GM18519 (cell line): ENCODE data around the gene GRK1.
"Not testable (repeated sequence)": the region's sequence is repeated elsewhere in the genome, so short reads cannot be mapped to it uniquely, and the experiment has no call there.

ENCODE experiments used
- ATAC-seq: cut with Tn5 transposase; IDR thresholded peaks from one replicate; pipeline ENCODE4 v1.9.1; 2021; ENCODE audit warnings: mild to moderate bottlenecking, moderate library complexity; ENCODE audit not compliant: unreplicated experiment, low FRiP score

Gene GRK1

GRCh38 chr13:113739527-113740285 lies 72.7 kb downstream of the GRK1 start:
- no peak for ATAC-seq

GRCh38 chr13:113740286-113740556 lies 73.2 kb downstream of the GRK1 start:
- no peak for ATAC-seq

- no peak for ATAC-seq
Measured at GRCh38 chr13:113740661-113741060, 73.6 kb downstream of the GRK1 start.

GRCh38 chr13:113741191-113741668 lies 74.2 kb downstream of the GRK1 start:
- ATAC-seq: no peak

DNA sequence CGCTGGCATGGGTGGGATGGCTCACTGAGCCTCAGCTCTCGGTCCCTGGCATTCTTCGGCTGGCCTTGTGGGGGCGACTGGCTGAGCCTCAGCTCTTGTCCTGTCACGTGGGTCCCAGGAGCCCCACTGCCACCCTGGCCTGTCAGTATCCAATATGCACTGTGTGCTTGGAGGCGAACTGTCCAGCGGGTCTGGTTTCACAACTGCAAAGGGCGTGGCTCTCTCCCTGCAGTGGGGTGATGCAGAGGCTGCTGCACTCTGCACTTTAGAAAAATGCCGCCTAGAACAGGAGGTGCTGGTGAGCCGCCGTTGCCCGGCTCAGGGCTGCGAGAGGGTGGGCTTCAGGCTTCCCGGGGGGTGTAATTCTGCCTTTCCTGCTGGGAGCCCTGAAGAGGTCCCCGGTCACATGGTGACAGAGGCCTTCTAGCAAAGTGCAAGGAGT lies 75.0 kb downstream of the GRK1 start:
- no peak for ATAC-seq

DNA sequence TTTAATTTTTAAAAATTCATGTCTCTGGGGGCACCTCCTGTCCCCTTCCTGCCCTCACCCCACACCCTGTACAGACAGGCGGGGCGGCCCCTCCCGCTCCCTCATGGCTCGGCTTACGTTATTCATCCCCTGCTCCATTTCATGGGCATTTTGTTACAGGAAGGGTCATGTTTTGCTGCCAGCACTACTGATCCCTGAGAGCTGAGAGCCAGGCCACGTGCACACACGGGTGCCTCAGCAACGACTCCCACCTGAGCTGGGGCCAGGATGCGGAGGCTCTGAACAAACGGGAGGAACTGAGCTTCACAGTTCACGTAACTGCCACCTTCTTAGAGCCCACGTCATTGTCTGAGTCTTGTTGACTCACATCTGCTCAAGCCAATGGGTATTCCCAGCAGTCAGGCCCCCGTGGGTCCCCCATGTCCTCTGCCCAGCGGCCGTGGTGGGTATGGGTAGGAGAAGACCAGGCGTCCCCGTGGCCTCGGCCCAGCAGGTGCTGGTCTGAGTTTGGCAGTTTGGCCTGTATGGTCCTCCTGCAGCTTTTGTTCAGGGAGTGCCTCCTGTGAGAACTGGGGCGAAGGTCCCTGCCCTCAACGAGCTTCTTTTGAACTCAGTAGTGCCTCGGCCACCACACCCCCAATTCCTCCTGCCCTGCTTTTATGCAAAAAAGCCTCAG lies 75.6 kb downstream of the GRK1 start:
- ATAC-seq: no peak

DNA sequence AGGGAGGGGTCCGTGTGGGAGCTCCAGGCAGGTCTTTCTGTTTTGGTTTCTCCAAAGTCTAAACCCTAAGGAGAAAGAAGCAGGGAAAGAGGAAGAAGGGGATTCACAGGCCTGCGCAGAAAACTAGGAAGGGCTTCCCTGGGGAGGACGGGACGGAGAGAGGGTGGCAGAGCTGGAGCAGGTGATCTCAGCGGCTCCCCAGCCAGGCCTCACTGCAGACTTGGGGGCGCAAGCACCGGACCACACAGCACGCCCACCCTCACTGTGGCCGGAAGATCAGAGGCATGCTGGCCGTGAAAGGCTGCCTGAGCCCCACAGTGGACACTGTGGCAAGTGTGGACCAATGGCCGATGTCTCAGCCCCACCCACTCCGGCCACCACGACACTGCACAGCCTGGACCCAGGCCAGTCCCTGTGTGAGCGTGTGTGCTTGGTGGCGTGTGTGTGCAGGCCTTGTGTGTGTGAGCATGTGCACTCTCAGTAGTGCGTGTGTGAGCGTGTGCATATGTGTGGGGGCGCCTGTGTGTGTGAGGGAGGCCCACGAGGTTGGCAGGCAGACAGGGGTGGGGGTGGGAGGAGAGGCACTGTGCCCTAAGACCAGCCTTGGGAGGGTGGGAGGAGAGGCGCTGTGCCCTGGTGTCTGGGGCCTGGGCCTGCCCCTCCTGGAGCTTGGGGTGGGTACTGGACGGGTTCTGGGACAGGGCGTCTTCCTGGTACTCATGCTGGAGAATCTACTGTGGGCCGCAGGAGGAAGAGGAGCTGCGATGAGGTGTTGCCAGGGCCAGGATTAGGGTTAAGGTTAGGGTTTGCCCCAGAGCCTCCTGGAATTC lies 76.6 kb downstream of the GRK1 start:
- no peak for ATAC-seq

- no peak for ATAC-seq
Measured at GRCh38 chr13:113744197-113745000, 77.4 kb downstream of the GRK1 start.

DNA sequence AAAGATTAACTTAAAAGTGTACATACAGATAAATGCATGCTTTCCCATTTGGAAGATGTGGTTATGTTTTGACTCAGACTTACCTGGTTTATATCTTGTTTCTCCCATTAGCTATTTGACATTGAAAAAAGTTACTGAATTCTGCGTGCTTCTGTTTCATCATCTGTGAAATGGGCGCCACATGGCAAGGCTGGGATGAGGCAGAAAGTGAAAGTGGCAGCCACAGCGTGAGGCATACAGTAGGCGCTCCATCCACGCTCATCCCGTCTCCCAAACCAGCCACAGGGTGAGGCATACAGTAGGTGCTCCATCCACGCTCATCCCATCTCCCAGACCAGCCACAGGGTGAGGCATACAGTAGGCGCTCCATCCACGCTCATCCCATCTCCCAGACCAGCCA lies 78.0 kb downstream of the GRK1 start:
- ATAC-seq: no peak

DNA sequence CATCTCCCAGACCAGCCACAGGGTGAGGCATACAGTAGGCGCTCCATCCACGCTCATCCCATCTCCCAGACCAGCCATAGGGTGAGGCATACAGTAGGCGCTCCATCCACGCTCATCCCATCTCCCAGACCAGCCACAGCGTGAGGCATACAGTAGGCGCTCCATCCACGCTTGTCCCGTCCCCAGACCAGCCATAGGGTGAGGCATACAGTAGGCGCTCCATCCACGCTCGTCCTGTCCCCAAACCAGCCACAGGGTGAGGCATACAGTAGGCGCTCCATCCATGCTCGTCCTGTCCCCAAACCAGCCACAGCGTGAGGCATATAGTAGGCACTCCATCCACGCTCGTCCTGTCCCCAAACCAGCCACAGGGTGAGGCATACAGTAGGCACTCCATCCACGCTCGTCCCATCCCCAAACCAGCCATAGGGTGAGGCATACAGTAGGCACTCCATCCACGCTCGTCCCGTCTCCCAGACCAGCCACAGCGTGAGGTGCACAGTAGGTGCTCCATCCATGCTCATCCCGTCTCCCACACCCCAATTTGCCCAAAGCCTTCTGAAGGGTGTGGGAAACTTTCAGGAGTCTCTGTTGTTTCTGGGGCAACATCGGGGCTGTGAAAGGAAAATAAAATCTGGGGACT lies 78.6 kb downstream of the GRK1 start:
- not testable (repeated sequence) for ATAC-seq

DNA sequence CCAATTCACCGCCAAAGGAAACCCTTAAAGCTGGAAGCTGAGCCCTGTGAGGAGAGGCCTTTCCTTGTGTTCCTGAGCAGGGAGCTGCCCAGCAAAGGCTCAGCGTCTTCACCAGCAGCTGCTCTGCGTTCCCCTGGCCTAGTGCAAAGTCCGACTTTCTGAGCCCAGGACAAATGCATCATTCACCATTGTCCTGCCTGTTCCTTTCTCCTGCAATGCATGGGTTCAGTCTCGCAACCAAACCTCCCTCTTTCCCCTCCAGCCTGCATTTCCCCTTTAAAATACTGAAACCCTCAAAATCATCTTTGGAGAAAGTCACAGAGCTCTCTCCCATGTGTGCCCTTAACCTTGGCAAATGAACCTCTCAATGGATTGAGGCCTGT lies 79.1 kb downstream of the GRK1 start:
- no peak for ATAC-seq

DNA sequence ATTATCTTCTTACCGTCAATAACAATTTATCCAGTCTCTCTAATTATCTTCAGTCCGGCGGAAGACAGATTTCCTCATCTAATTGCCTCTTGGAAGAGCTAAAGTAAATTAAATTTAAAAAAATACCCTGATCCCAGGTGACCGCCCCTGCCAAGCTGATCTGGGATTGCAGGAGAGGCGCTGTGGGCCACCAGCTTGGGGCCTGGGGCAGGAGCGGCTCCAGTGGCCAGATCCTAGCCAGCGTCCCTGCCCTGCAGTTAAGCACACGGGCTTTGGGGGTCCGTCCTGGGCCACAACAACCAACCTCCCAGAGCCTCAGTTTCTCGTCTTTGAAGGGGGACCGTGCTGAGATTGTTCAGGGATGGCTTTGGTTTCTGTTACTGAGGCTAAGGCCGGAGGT lies 79.7 kb downstream of the GRK1 start:
- no peak for ATAC-seq

GRCh38 chr13:113747291-113747833 lies 80.3 kb downstream of the GRK1 start:
- ATAC-seq: no peak

GRCh38 chr13:113748101-113748861 lies 81.3 kb downstream of the GRK1 start:
- no peak for ATAC-seq

DNA sequence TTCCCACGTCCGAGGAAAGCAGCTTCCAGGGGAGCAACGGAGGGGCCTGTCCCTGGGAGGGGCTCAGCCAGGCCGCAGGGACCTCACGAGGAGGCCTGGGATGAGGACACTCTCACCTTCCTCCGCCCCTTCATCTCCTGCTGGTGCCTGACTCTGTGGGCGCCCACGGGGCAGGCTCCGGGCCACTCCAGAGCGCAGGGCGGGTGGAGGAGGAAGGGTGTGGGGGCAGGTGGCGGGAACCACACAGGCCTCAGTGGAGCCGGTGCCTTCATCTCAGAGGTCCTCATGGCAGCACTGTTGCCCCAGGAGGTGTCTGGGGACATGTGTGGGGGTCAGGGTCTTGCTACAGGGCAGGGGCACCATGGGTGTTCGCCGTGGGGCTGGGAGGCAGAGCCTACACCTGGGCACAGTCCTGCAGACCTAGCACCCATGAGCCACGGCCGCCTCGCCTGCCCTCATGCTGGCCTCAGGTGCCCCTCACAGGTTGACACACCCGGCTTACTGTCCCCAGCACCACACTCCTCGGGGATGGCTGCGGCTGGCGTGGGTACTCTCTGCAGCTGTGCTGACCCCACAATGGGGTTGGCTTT lies 81.9 kb downstream of the GRK1 start:
- no peak for ATAC-seq

DNA sequence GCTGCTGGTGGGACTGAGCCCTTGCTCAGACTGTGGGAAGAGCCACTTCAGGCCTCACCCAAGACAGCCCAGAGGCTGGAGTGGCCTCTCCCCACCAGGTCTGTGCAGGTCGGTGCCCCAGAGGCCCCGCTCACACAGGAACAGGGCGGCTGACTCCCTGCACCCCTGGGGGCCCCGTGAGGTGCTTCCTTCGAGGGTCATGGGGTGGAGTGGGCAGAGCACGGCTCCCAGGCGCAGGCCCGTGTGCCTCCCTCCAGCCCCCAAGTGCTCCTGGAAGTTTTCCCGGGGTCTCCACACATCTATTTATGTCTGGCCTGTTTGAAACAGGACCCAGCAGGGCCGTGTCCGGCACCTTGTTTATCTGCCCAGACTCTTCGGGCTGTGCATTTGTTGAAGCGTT lies 82.5 kb downstream of the GRK1 start:
- no peak for ATAC-seq

- no peak for ATAC-seq
Measured at GRCh38 chr13:113749967-113750366, 82.9 kb downstream of the GRK1 start.

DNA sequence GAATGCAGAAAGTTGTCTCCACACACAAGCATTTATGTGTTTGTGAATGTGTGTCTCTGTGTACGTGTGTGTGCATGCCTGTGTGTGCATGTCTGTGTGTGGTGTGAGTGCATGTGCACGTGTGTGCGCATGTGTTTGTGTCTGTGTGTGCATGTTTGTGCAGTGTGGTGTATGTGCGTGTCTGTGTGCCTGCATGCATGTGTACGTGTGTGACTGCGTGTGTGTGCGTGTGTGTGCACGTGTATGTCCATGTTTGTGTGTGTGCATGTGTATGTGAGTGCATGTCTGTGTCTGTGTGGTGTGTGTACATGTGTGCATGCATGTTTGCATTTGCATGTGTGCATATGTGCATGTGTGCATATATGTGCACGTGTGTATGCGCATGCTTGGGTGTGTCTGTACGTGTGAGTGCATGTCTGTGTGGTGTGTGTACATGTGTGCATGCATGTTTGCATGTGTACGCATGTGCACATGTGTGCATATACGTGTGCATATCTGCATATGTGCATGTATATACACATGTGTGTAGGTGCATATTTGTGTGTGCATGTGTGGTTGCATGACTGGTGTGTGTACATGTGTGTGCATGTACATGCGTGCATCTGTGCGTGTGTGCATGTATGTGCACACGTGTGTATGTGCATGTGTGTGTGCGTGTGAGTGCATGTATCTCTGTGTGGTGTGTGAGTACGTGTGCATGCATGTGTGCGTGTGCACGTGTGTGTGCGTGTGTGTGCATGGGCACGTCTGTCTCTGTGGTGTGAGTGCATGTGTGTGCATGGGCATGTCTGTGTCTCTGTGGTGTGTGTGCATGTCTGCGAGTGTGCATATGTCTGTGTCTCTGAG lies 83.8 kb downstream of the GRK1 start:
- ATAC-seq: no peak
